ENCODE measurements around the gene FDPS.
A peak's percentile ranks its signal among the peaks of the same experiment; 100 is the strongest.

FDPS gene

DNA sequence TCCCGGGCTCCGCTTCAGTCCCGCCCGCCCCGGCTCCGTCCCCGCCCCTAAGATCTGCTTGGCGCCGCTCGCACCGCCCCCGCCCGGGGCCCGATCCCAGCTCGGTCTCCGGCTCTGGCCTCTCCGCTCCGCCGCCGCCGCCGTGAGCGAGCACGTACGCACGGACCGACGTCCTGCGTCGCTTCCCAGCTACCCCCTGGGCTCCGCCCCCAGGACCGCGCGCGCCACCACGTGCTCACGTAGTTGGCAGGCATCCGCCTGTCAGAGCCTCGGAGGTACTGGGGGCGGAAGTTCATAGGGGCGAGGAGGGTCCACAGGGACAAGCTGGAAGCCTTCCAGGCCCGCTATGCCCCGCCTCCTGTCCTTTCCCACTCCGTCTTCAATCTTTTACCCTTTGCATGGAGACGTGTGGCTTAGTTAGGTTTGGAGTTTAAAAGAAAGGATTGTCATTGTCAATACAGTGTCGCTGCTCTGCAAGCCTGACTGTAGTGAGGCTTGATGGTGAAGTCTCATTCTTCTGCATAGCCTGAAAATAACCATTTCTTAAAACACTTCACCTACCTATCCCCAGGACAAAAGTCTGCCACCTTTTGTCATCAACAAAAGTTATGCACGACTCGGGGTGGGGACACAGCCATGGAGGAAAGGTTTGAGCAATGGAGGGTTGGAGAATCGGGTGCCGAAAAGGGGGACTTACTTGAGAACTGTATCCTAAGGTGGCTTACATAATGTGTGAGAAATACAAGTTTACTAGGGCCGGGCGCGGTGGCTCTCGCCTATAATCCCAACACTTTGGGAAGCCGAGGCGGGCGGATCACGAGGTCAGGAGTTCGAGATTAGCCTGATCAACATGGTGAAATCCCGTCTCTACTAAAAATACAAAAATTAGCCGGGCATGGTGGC, 35.1 kb upstream of the FDPS start, which contains the start of gene CLK2:
Gene CLK2, minus strand, starts transcription at position 162 of the 903 bp plus-strand sequence. CDS start 2,527 bp downstream, outside the sequence.
- H3K4me3 ChIP-seq (ENCODE audit: low read depth, low read length) = peak within 1 kb of the TSS; percentile 88
- no peaks in the 10 kb centered on the region for H3K27me3 ChIP-seq (ENCODE audit: insufficient read depth, low read length)
- H3K27ac ChIP-seq (ENCODE audit: low read depth, low read length) = peak within 1 kb of the TSS; percentile 79
- peak within 1 kb of the TSS; percentile 64 for H2AFZ ChIP-seq (ENCODE audit: low read length, unreplicated experiment)
- H3K36me3 ChIP-seq (ENCODE audit: insufficient read depth, low read length) = peaks cover 11% of the 10 kb centered on the region; the same call in 1 of the 2 replicates
- peaks cover 13% of the 10 kb centered on the region for H3K4me1 ChIP-seq (ENCODE audit: control insufficient read depth, insufficient read depth, low read length, unreplicated experiment)
- H3K79me2 ChIP-seq (ENCODE audit: control insufficient read depth, insufficient read depth, low read length, unreplicated experiment) = peaks cover 34% of the 10 kb centered on the region

GRCh38 chr1:155277070-155277901, 31.4 kb upstream of the FDPS start, which contains the start of gene HCN3:
HCN3 (plus strand) TSS chr1:155277463; CDS start chr1:155277591, 128 bp downstream.
- H3K27ac ChIP-seq (ENCODE audit: low read depth, low read length) = no peak within 1 kb of the TSS
- peak within 1 kb of the TSS; percentile 88 for H2AFZ ChIP-seq (ENCODE audit: low read length, unreplicated experiment)
- H3K79me2 ChIP-seq (ENCODE audit: control insufficient read depth, insufficient read depth, low read length, unreplicated experiment) = peaks cover 7% of the 10 kb centered on the region
- H3K4me3 ChIP-seq (ENCODE audit: low read depth, low read length) = peak within 1 kb of the TSS; percentile 86
- peaks cover 13% of the 10 kb centered on the region for H3K4me1 ChIP-seq (ENCODE audit: control insufficient read depth, insufficient read depth, low read length, unreplicated experiment)
- H3K36me3 ChIP-seq (ENCODE audit: insufficient read depth, low read length) = no peaks in the 10 kb centered on the region
- H3K27me3 ChIP-seq (ENCODE audit: insufficient read depth, low read length) = no peaks in the 10 kb centered on the region

- Histone ChIP-seq H3K79me2 (ENCODE audit: control insufficient read depth, insufficient read depth, low read length, unreplicated experiment) (no peaks in the 10 kb centered on the region), H2AFZ (ENCODE audit: low read length, unreplicated experiment) (peak overlapping the region; percentile 88), H3K4me1 (ENCODE audit: control insufficient read depth, insufficient read depth, low read length, unreplicated experiment) (peaks cover 13% of the 10 kb centered on the region), H3K36me3 (ENCODE audit: insufficient read depth, low read length) (no peaks in the 10 kb centered on the region), H3K27me3 (ENCODE audit: insufficient read depth, low read length) (no peaks in the 10 kb centered on the region), H3K27ac (ENCODE audit: low read depth, low read length) (no peak overlapping the region), H3K4me3 (ENCODE audit: low read depth, low read length) (peak overlapping the region; percentile 86)
These were observed 30.6 kb upstream of the FDPS start for GRCh38 chr1:155277902-155278688.

DNA sequence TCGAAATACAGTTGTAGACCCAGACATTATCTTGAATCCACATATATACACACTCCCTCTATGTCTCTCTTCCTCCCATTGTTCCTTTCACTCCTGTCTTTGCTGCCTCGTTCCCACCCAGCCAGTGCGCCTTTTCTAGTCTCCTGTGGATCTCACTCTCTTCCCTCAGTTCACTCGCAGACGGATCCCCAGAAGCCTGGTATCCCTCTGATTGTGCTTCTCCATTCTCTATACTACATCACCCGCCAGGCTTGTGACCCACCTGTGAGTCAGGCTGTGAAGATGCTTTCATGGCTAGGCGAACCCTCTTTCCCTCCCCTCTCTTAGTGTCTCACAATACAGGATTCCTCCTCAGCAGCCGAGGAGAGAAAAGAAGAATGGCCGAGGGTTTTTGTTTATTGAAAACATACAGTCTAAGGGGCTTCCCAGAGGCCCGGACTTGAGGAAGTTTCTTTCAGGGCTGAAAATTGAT, 29.9 kb upstream of the FDPS start:
- Histone ChIP-seq H3K4me1 (ENCODE audit: control insufficient read depth, insufficient read depth, low read length, unreplicated experiment) (peaks cover 12% of the 10 kb centered on the region), H3K4me3 (ENCODE audit: low read depth, low read length) (no peak overlapping the region), H3K27me3 (ENCODE audit: insufficient read depth, low read length) (no peaks in the 10 kb centered on the region), H2AFZ (ENCODE audit: low read length, unreplicated experiment) (no peak overlapping the region), H3K79me2 (ENCODE audit: control insufficient read depth, insufficient read depth, low read length, unreplicated experiment) (no peaks in the 10 kb centered on the region), H3K27ac (ENCODE audit: low read depth, low read length) (no peak overlapping the region), H3K36me3 (ENCODE audit: insufficient read depth, low read length) (no peaks in the 10 kb centered on the region)

GRCh38 chr1:155279268-155279667, 29.4 kb upstream of the FDPS start:
- H3K27ac ChIP-seq (ENCODE audit: low read depth, low read length) = no peak overlapping the region

DNA sequence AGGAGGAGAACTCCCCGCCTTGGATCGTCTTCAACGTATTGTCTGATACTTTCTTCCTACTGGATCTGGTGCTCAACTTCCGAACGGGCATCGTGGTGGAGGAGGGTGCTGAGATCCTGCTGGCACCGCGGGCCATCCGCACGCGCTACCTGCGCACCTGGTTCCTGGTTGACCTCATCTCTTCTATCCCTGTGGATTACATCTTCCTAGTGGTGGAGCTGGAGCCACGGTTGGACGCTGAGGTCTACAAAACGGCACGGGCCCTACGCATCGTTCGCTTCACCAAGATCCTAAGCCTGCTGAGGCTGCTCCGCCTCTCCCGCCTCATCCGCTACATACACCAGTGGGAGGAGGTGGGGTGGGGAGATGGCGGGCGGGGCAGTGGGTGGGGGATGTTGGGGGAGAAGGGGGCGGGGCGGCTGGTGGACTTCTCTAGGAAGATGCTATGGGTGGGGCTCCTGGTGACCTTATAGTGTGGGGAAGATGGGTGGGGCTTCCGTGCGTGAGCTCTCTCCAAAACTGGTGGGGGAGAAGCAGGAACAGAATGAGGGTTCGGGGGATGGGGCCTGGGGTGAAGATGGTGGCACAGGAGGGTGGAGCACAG, 26.1 kb upstream of the FDPS start:
- H3K36me3 ChIP-seq (ENCODE audit: insufficient read depth, low read length) = no peaks in the 10 kb centered on the region
- H3K79me2 ChIP-seq (ENCODE audit: control insufficient read depth, insufficient read depth, low read length, unreplicated experiment) = no peaks in the 10 kb centered on the region
- H2AFZ ChIP-seq (ENCODE audit: low read length, unreplicated experiment) = no peak overlapping the region
- H3K4me3 ChIP-seq (ENCODE audit: low read depth, low read length) = no peak overlapping the region
- H3K4me1 ChIP-seq (ENCODE audit: control insufficient read depth, insufficient read depth, low read length, unreplicated experiment) = peaks cover 5% of the 10 kb centered on the region
- no peaks in the 10 kb centered on the region for H3K27me3 ChIP-seq (ENCODE audit: insufficient read depth, low read length)
- no peak overlapping the region for H3K27ac ChIP-seq (ENCODE audit: low read depth, low read length)

More at GRCh38 chr1:155279268-155279667, 29.4 kb upstream of the FDPS start:
- no peak overlapping the region for H2AFZ ChIP-seq (ENCODE audit: low read length, unreplicated experiment)
- H3K79me2 ChIP-seq (ENCODE audit: control insufficient read depth, insufficient read depth, low read length, unreplicated experiment) = no peaks in the 10 kb centered on the region
- no peaks in the 10 kb centered on the region for H3K27me3 ChIP-seq (ENCODE audit: insufficient read depth, low read length)
- H3K4me3 ChIP-seq (ENCODE audit: low read depth, low read length) = no peak overlapping the region
- H3K4me1 ChIP-seq (ENCODE audit: control insufficient read depth, insufficient read depth, low read length, unreplicated experiment) = peaks cover 9% of the 10 kb centered on the region
- H3K36me3 ChIP-seq (ENCODE audit: insufficient read depth, low read length) = no peaks in the 10 kb centered on the region

GRCh38 chr1:155284476-155284875, 24.2 kb upstream of the FDPS start:
- Histone ChIP-seq H3K36me3 (ENCODE audit: insufficient read depth, low read length) (no peaks in the 10 kb centered on the region), H3K27ac (ENCODE audit: low read depth, low read length) (no peak overlapping the region), H3K79me2 (ENCODE audit: control insufficient read depth, insufficient read depth, low read length, unreplicated experiment) (no peaks in the 10 kb centered on the region), H2AFZ (ENCODE audit: low read length, unreplicated experiment) (no peak overlapping the region), H3K27me3 (ENCODE audit: insufficient read depth, low read length) (no peaks in the 10 kb centered on the region), H3K4me3 (ENCODE audit: low read depth, low read length) (no peak overlapping the region), H3K4me1 (ENCODE audit: control insufficient read depth, insufficient read depth, low read length, unreplicated experiment) (no peaks in the 10 kb centered on the region)

GRCh38 chr1:155285063-155285462, 23.6 kb upstream of the FDPS start:
- H3K4me1 ChIP-seq (ENCODE audit: control insufficient read depth, insufficient read depth, low read length, unreplicated experiment) = no peaks in the 10 kb centered on the region
- no peak overlapping the region for H3K4me3 ChIP-seq (ENCODE audit: low read depth, low read length)
- no peaks in the 10 kb centered on the region for H3K36me3 ChIP-seq (ENCODE audit: insufficient read depth, low read length)
- H2AFZ ChIP-seq (ENCODE audit: low read length, unreplicated experiment) = no peak overlapping the region
- no peaks in the 10 kb centered on the region for H3K79me2 ChIP-seq (ENCODE audit: control insufficient read depth, insufficient read depth, low read length, unreplicated experiment)
- H3K27me3 ChIP-seq (ENCODE audit: insufficient read depth, low read length) = 0 out of 2 replicates have a peak, but pooled peaks cover 2% of the 10 kb centered on the region
- H3K27ac ChIP-seq (ENCODE audit: low read depth, low read length) = no peak overlapping the region

- H3K27me3 ChIP-seq (ENCODE audit: insufficient read depth, low read length) = 0 out of 2 replicates have a peak, but pooled peaks cover 3% of the 10 kb centered on the region
- H3K4me3 ChIP-seq (ENCODE audit: low read depth, low read length) = no peak overlapping the region
- no peak overlapping the region for H2AFZ ChIP-seq (ENCODE audit: low read length, unreplicated experiment)
- H3K27ac ChIP-seq (ENCODE audit: low read depth, low read length) = no peak overlapping the region
- no peaks in the 10 kb centered on the region for H3K36me3 ChIP-seq (ENCODE audit: insufficient read depth, low read length)
- H3K79me2 ChIP-seq (ENCODE audit: control insufficient read depth, insufficient read depth, low read length, unreplicated experiment) = no peaks in the 10 kb centered on the region
- no peaks in the 10 kb centered on the region for H3K4me1 ChIP-seq (ENCODE audit: control insufficient read depth, insufficient read depth, low read length, unreplicated experiment)
These were observed 23.0 kb upstream of the FDPS start for GRCh38 chr1:155285631-155286044.

Measured in ACC112 (cell line).